Osteoblast (primary cell): Measurements from ENCODE around the gene GAK. TPM values are rescaled to one million over a fixed set of nuclear protein-coding genes. Genes with fewer than 3 reads are reported as not detected.

Experiments used
- DNase-seq: peaks from one replicate; pipeline ENCODE4 v3.0.0; 2011; ENCODE audit warnings: low spot score, mixed read lengths; ENCODE audit not compliant: insufficient read length; ENCODE audit errors: missing footprints
- H2AFZ ChIP-seq: 2 replicates; pipeline ENCODE4 v1.6.0; 2011; ENCODE audit warnings: mild to moderate bottlenecking, low read length
- H3K27ac ChIP-seq: 2 replicates; pipeline ENCODE4 v1.5.1; 2011; ENCODE audit warnings: mild to moderate bottlenecking, low read depth, low read length, moderate library complexity
- H3K27me3 ChIP-seq: 2 replicates; pipeline ENCODE4 v1.6.0; 2012; ENCODE audit warnings: mild to moderate bottlenecking, control low read depth, inconsistent platforms, low read length, moderate library complexity; ENCODE audit not compliant: insufficient read depth
- H3K36me3 ChIP-seq: 2 replicates; pipeline ENCODE4 v1.5.1; 2011; ENCODE audit warnings: mild to moderate bottlenecking, low read length, control low read depth, moderate library complexity; ENCODE audit not compliant: insufficient read depth
- H3K4me1 ChIP-seq: 2 replicates; pipeline ENCODE4 v1.5.1; 2011; ENCODE audit warnings: mild to moderate bottlenecking, low read length, control low read depth, moderate library complexity; ENCODE audit not compliant: insufficient read depth
- H3K4me2 ChIP-seq: 2 replicates; pipeline ENCODE4 v1.6.0; 2011; ENCODE audit warnings: mild to moderate bottlenecking, low read length; ENCODE audit not compliant: insufficient read depth
- H3K4me3 ChIP-seq: fragments of 200-600 bp; sonication (generic); 3 replicates; pipeline ENCODE4 v1.5.1; 2012; ENCODE audit warnings: mild to moderate bottlenecking, low read length, inconsistent platforms; ENCODE audit not compliant: insufficient read depth
- H3K79me2 ChIP-seq: 2 replicates; pipeline ENCODE4 v1.6.0; 2012; ENCODE audit warnings: mild to moderate bottlenecking, low read length, control low read depth, inconsistent platforms; ENCODE audit not compliant: insufficient read depth
- H3K9me3 ChIP-seq: 2 replicates; pipeline ENCODE4 v1.5.1; 2011; ENCODE audit warnings: low read depth, low read length, control low read depth
- H4K20me1 ChIP-seq: 2 replicates; pipeline ENCODE4 v1.6.0; 2012; ENCODE audit warnings: mild to moderate bottlenecking, low read length, control low read depth; ENCODE audit not compliant: insufficient read depth
- total RNA-seq: library from RNA; depleted of rRNA; stranded (reverse); fragments of >200 nt; gene quantifications from 2 replicates; pipeline ENCODE4 v1.2.3, GENCODE V29; 2012
- TF ChIP-seq, protein P1 (sequence below): IDR thresholded peaks from 2 replicates; pipeline ENCODE4 v1.5.1; 2011; ENCODE audit warnings: mild to moderate bottlenecking, low read depth, low read length, moderate library complexity; ENCODE audit errors: extremely low read depth

GAK gene
- total RNA-seq, 1 donor = 48.9 TPM

DNA sequence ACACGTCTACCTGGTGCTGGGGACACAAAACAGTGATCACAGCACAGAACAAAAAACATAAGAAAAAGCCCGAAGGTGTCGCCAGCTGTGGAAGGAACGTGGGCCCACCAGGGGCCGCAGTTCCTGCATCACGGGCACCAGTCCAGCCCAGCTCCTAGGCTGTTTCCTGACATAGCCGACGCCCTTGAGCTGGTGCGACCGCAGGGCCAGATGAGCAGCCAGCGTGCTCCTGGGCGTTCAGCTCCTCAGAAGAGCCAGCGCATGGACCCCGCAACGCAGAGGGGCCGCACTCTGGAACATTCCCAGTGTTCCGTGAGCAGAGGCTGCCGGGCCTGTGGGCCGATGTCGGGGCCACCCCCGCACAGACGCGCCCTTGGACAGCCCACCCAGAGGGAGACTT lies 44.1 kb downstream of the GAK start:
- H2AFZ ChIP-seq = no peak overlapping the region
- no peaks in the 10 kb centered on the region for H3K9me3 ChIP-seq
- no peak overlapping the region for H3K4me3 ChIP-seq
- peaks cover 7% of the 10 kb centered on the region for H4K20me1 ChIP-seq
- no peak overlapping the region for H3K4me2 ChIP-seq
- no peaks in the 10 kb centered on the region for H3K79me2 ChIP-seq
- H3K27me3 ChIP-seq = no peaks in the 10 kb centered on the region
- no peak overlapping the region for H3K27ac ChIP-seq
- no peaks in the 10 kb centered on the region for H3K4me1 ChIP-seq
- DNase-seq = no peak
- TF ChIP-seq, protein P1, sequence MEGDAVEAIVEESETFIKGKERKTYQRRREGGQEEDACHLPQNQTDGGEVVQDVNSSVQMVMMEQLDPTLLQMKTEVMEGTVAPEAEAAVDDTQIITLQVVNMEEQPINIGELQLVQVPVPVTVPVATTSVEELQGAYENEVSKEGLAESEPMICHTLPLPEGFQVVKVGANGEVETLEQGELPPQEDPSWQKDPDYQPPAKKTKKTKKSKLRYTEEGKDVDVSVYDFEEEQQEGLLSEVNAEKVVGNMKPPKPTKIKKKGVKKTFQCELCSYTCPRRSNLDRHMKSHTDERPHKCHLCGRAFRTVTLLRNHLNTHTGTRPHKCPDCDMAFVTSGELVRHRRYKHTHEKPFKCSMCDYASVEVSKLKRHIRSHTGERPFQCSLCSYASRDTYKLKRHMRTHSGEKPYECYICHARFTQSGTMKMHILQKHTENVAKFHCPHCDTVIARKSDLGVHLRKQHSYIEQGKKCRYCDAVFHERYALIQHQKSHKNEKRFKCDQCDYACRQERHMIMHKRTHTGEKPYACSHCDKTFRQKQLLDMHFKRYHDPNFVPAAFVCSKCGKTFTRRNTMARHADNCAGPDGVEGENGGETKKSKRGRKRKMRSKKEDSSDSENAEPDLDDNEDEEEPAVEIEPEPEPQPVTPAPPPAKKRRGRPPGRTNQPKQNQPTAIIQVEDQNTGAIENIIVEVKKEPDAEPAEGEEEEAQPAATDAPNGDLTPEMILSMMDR = no peak
- H3K36me3 ChIP-seq = peaks cover 39% of the 10 kb centered on the region

DNA sequence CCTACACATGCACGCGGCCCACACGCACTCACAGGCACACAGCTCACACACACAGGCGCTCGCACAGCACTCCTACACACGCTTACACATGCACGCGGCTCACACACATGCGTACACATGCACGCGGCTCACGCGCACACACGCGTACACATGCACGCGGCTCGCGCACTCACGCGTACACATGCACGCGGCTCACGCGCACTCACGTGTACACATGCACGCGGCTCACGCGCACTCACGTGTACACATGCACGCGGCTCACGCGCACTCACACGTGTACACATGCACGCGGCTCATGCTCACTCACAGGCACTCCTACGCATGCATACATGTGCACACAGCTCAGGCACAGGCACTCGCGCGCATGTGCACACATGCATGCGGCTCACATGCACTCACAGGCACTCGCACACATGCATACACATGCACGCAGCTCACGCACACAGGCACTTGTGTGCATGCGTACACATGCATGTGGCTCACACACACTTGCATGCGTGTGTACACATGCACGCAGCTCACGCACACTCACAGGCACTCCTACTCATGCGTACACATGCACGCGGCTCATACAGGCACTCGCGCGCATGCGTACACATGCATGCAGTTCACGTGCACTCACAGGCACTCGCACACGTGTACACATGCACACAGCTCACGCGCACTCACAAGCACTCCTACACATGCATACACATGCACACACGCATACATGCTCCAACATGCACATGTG lies 44.9 kb downstream of the GAK start:
- Histone ChIP-seq H3K9me3 (no peaks in the 10 kb centered on the region), H3K4me3 (no peak overlapping the region), H3K4me2 (no peak overlapping the region), H3K79me2 (no peaks in the 10 kb centered on the region), H4K20me1 (peaks cover 7% of the 10 kb centered on the region), H3K36me3 (peaks cover 37% of the 10 kb centered on the region), H3K27me3 (no peaks in the 10 kb centered on the region), H2AFZ (no peak overlapping the region), H3K4me1 (no peaks in the 10 kb centered on the region), H3K27ac (no peak overlapping the region)
- TF ChIP-seq, protein P1 = no peak
- DNase-seq = no peak

DNA sequence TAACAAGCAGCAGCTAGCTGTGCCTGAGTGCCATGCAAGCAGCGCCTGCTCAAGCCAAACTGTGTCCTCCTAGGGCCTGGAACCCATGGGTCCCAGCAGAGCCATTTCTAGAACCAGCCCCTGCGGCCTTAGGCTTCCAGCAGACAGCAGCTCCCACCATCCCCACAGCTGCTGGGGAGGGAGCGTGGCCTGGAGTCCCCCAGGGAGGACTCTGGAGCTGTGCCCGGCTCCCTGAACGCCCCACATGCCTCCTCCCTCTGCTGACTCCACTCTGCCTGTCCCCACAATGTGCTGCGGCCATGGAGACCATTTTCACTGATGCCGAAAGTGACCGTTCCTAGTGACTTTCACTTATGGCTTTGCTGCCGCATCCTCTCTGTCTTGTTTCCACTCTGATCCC lies 45.9 kb downstream of the GAK start:
- TF ChIP-seq, protein P1 = no peak
- H4K20me1 ChIP-seq = peaks cover 7% of the 10 kb centered on the region
- no peak overlapping the region for H3K27ac ChIP-seq
- peaks cover 38% of the 10 kb centered on the region for H3K36me3 ChIP-seq
- H3K27me3 ChIP-seq = no peaks in the 10 kb centered on the region
- no peaks in the 10 kb centered on the region for H3K9me3 ChIP-seq
- no peaks in the 10 kb centered on the region for H3K79me2 ChIP-seq
- no peak overlapping the region for H2AFZ ChIP-seq
- H3K4me3 ChIP-seq = no peak overlapping the region
- H3K4me2 ChIP-seq = no peak overlapping the region
- H3K4me1 ChIP-seq = no peaks in the 10 kb centered on the region
- no peak for DNase-seq

DNA sequence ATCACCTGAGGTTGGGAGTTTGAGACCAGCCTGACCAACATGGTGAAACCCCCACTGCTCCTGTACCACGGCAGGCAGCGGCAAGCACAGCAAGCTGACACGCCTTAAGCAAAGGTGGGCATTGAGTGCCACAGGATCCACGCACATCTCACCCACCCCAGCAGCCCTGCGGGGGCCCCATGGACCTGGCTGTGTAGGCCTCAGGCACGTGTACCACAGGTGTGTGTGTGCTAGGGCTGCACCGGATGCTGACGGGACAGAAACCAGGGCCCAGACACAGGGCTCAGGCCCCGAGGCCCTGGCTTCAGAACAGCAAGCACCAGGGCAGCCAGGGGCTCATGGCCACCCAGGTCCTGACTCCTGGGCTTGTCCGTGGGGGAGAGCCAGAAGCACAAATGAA lies 46.8 kb downstream of the GAK start:
- no peak for DNase-seq

More for the DNA sequence above, 46.8 kb downstream of the GAK start:
- Histone ChIP-seq H3K27me3 (no peaks in the 10 kb centered on the region), H3K4me1 (no peaks in the 10 kb centered on the region), H3K79me2 (no peaks in the 10 kb centered on the region), H4K20me1 (peaks cover 3% of the 10 kb centered on the region), H2AFZ (no peak overlapping the region), H3K9me3 (no peaks in the 10 kb centered on the region), H3K36me3 (peaks cover 43% of the 10 kb centered on the region), H3K4me2 (no peak overlapping the region), H3K27ac (no peak overlapping the region), H3K4me3 (no peak overlapping the region)
- TF ChIP-seq, protein P1 = no peak
